ENCODE data around the gene TRAF2.

- TF ChIP-seq GATA2 (IDR thresholded peaks at IDR 0.05; ENCODE audit: low read depth, low read length), result no peak
- TF ChIP-seq GATA3 (IDR thresholded peaks at IDR 0.05; ENCODE audit: low read depth, low read length), result no peak
These were observed 82.2 kb downstream of the TRAF2 start for GRCh38 chr9:136968333-136969127.

Data from SH-SY5Y (cell line).